Measurements from ENCODE around the gene GPR50.

Gene GPR50

GRCh38 chrX:151228935-151229334 is 52.6 kb downstream of the GPR50 start:
- no peak for DNase-seq
